CD4-positive, alpha-beta T cell (primary cell): Measurements from ENCODE around the gene HHAT. TPM values are rescaled to one million over a fixed set of nuclear protein-coding genes. Genes with fewer than 3 reads are reported as not detected.

Experiments used
- ATAC-seq: fragments of 200-7000 bp; cut with Tn5 transposase; one replicate; pipeline ENCODE4 v1.10.0; 2022; ENCODE audit warnings: mild to moderate bottlenecking; ENCODE audit not compliant: poor library complexity
- CTCF ChIA-PET: fragments of 350-600 bp; sonication (Branson Sonifier 250); formaldehyde crosslinking; loops from one replicate; lab custom pipeline; 2021; ENCODE audit warnings: antibody characterized with exemption, inconsistent platforms; lab: Charles Lee
- POLR2A ChIA-PET: fragments of 350-600 bp; sonication (Branson Sonifier 250); formaldehyde crosslinking; loops from one replicate; lab custom pipeline; 2021; ENCODE audit warnings: antibody characterized with exemption, inconsistent platforms; lab: Charles Lee
- DNase-seq, 14 experiments: peaks; one replicate each; pipeline ENCODE4 v3.0.0-alpha.2; 2013 to 2020; ENCODE audit warnings: mixed read lengths in 2 of 14
- H3K27ac ChIP-seq, 2 donors: one replicate each; pipeline versions ENCODE4 v1.5.1 to v1.7.0; 2013; ENCODE audit warnings: low read length in 2 of 2, low read depth in 1 of 2, mild to moderate bottlenecking in 1 of 2
- H3K27me3 ChIP-seq, 2 experiments: 1 replicate in 1 of 2; 2 replicates in 1 of 2; pipeline versions ENCODE4 v1.6.1 to v1.7.0; 2013; ENCODE audit warnings: low read length in 2 of 2, control low read depth in 1 of 2, mild to moderate bottlenecking in 1 of 2, moderate library complexity in 1 of 2; ENCODE audit not compliant: insufficient read depth in 2 of 2, control insufficient read depth in 1 of 2
- H3K36me3 ChIP-seq: one replicate; pipeline ENCODE4 v1.6.1; 2013; ENCODE audit warnings: low read length, control low read depth; ENCODE audit not compliant: insufficient read depth
- H3K4me1 ChIP-seq: one replicate; pipeline ENCODE4 v1.6.1; 2013; ENCODE audit warnings: low read length, control low read depth; ENCODE audit not compliant: insufficient read depth
- H3K4me3 ChIP-seq: one replicate; pipeline ENCODE4 v1.5.1; 2013; ENCODE audit warnings: mild to moderate bottlenecking, low read length, moderate library complexity
- H3K9me3 ChIP-seq, 2 experiments: 1 replicate in 1 of 2; 2 replicates in 1 of 2; pipeline versions ENCODE4 v1.6.1 to v1.7.0; 2013; ENCODE audit warnings: low read length in 2 of 2, mild to moderate bottlenecking in 2 of 2, control low read depth in 1 of 2, moderate library complexity in 1 of 2; ENCODE audit not compliant: control insufficient read depth in 1 of 2, insufficient read depth in 1 of 2
- H3K27ac Mint-ChIP-seq: one replicate; pipeline ENCODE4 v1.8.0; 2020; ENCODE audit warnings: mixed read lengths
- H3K27me3 Mint-ChIP-seq: one replicate; pipeline ENCODE4 v1.8.0; 2021; ENCODE audit warnings: mixed read lengths
- H3K36me3 Mint-ChIP-seq: one replicate; pipeline ENCODE4 v1.8.0; 2021; ENCODE audit warnings: low read depth, mixed read lengths
- H3K4me1 Mint-ChIP-seq: one replicate; pipeline ENCODE4 v1.8.0; 2021; ENCODE audit warnings: low read depth, mixed read lengths
- H3K4me3 Mint-ChIP-seq: one replicate; pipeline ENCODE4 v1.8.0; 2020; ENCODE audit warnings: mild to moderate bottlenecking, mixed read lengths
- H3K9me3 Mint-ChIP-seq: one replicate; pipeline ENCODE4 v1.8.0; 2020; ENCODE audit warnings: mixed read lengths
- CTCF ChIP-seq: fragments of 200-600 bp; IDR thresholded peaks from one replicate; pipeline ENCODE4 v1.8.0; 2022; ENCODE audit warnings: antibody characterized with exemption, mild to moderate bottlenecking
- intact Hi-C, 2 experiments: fragments of 100-400 bp; cut with DNase I in 1 of 2; cut with micrococcal nuclease in 1 of 2; formaldehyde crosslinking; loops; one replicate each; pipeline versions ENCODE4 v1.15.1 to v1.9.0; 2023 to 2025; cut with DNase I, micrococcal nuclease
- total RNA-seq, 174 experiments: library from RNA in 2 of 174; stranded (reverse) in 2 of 174; gene quantifications; one replicate each; pipeline ENCODE4 v1.2.3 and lab custom pipeline; 2021 to 2026

Gene HHAT
- total RNA-seq, 2 experiments from 2014 or later: 3.1 to 3.3 TPM

GRCh38 chr1:210344706-210345105 is 16.0 kb downstream of the HHAT start:
- DNase-seq (no peak), ATAC-seq (no peak)
- no peaks in the 10 kb centered on the region for H3K27me3 Mint-ChIP-seq
- POLR2A ChIA-PET: no interaction called here
- intact Hi-C loops: no loop called here
- Histone ChIP-seq H3K36me3 (no peaks in the 10 kb centered on the region), H3K9me3 (no peaks in the 10 kb centered on the region), H3K4me3 (no peak overlapping the region), H3K4me1 (peaks cover 18% of the 10 kb centered on the region), H3K27me3 (no peaks in the 10 kb centered on the region), H3K27ac (no peak overlapping the region)
- H3K27ac Mint-ChIP-seq: no peak overlapping the region
- no peaks in the 10 kb centered on the region for H3K9me3 Mint-ChIP-seq
- no peaks in the 10 kb centered on the region for H3K4me1 Mint-ChIP-seq
- no peak for TF ChIP-seq CTCF
- CTCF ChIA-PET: interaction anchor here (1.5 to 1.8 kb wide), 2 partner anchors 12 to 16 kb away, joined by 4 read pairs; no protein-coding TSS in a partner anchor
- no peaks in the 10 kb centered on the region for H3K36me3 Mint-ChIP-seq
- H3K4me3 Mint-ChIP-seq: no peak overlapping the region

- no peaks in the 10 kb centered on the region for H3K27me3 ChIP-seq
- peaks cover 12% of the 10 kb centered on the region for H3K4me1 ChIP-seq
- no peak overlapping the region for H3K27ac Mint-ChIP-seq
- H3K27me3 Mint-ChIP-seq: no peaks in the 10 kb centered on the region
- H3K4me3 Mint-ChIP-seq: no peak overlapping the region
- no peak for ATAC-seq
- no peak for DNase-seq
- ChIA-PET POLR2A (no interaction called here), CTCF (no interaction called here)
- no peaks in the 10 kb centered on the region for H3K36me3 ChIP-seq
- H3K27ac ChIP-seq: no peak overlapping the region
- H3K36me3 Mint-ChIP-seq: no peaks in the 10 kb centered on the region
- H3K9me3 Mint-ChIP-seq: no peaks in the 10 kb centered on the region
- H3K4me3 ChIP-seq: no peak overlapping the region
- no peak for TF ChIP-seq CTCF
- no peaks in the 10 kb centered on the region for H3K9me3 ChIP-seq
- no peaks in the 10 kb centered on the region for H3K4me1 Mint-ChIP-seq
- intact Hi-C loops: no loop called here
Observed at GRCh38 chr1:210347112-210347511, 18.4 kb downstream of the HHAT start.

DNA sequence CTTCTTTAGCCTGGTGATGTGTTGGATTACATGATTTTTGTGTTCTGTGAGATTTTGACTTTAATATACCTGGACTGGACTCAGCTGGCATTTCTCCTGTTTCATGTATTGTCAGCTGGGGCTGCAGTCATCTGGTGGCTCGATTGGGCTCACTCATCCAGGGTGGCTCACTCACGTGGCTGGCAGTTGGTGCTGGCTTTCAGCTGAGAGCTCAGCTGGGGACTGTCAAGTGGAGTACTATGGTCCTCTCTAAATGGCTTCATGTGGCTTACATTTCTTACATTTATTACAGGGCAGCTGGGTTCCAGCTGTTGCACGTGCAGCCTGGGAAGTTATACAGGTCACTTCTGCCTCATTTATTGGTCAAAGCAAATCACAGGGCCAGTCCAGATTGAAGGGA is 22.8 kb downstream of the HHAT start:
- no peaks in the 10 kb centered on the region for H3K36me3 Mint-ChIP-seq
- Histone ChIP-seq H3K27me3 (no peaks in the 10 kb centered on the region), H3K4me1 (no peaks in the 10 kb centered on the region), H3K36me3 (no peaks in the 10 kb centered on the region), H3K27ac (no peak overlapping the region), H3K9me3 (no peaks in the 10 kb centered on the region), H3K4me3 (no peak overlapping the region)
- POLR2A ChIA-PET: no interaction called here
- no peak overlapping the region for H3K4me3 Mint-ChIP-seq
- H3K9me3 Mint-ChIP-seq: no peaks in the 10 kb centered on the region
- H3K27me3 Mint-ChIP-seq: no peaks in the 10 kb centered on the region
- DNase-seq (no peak), ATAC-seq (no peak)
- TF ChIP-seq CTCF: no peak
- CTCF ChIA-PET: no interaction called here
- intact Hi-C loops: no loop called here
- H3K27ac Mint-ChIP-seq: no peak overlapping the region
- H3K4me1 Mint-ChIP-seq: no peaks in the 10 kb centered on the region
